ENCODE measurements around the gene SLC22A4.

SLC22A4 gene

GRCh38 chr5:132275367-132276220 lies 18.6 kb upstream of the SLC22A4 start:
- DNase-seq, result no peak

GRCh38 chr5:132277256-132277655 lies 16.9 kb upstream of the SLC22A4 start:
- no peak for DNase-seq

GRCh38 chr5:132277971-132278853 lies 16.0 kb upstream of the SLC22A4 start:
- DNase-seq, result no peak

GRCh38 chr5:132279801-132280200 lies 14.4 kb upstream of the SLC22A4 start:
- no peak for DNase-seq

- no peak for DNase-seq
Measured at GRCh38 chr5:132280371-132281240, 13.6 kb upstream of the SLC22A4 start.

- no peak for DNase-seq
Measured at GRCh38 chr5:132281856-132282614, 12.2 kb upstream of the SLC22A4 start.

GRCh38 chr5:132283423-132284043 lies 10.7 kb upstream of the SLC22A4 start:
- DNase-seq, result no peak

GRCh38 chr5:132289097-132289496 lies 5.1 kb upstream of the SLC22A4 start:
- no peak for DNase-seq

- no peak for DNase-seq
Measured at GRCh38 chr5:132291026-132291425, 3.2 kb upstream of the SLC22A4 start.

- peak; percentile 89 for DNase-seq
Measured at GRCh38 chr5:132293066-132293991, 865 bp upstream of the SLC22A4 start.

- DNase-seq, result no peak
Measured at GRCh38 chr5:132294728-132295504, 722 bp downstream of the SLC22A4 start.

- DNase-seq, result no peak
Measured at GRCh38 chr5:132295505-132296411, 1.6 kb downstream of the SLC22A4 start.

GRCh38 chr5:132296412-132297016 lies 2.3 kb downstream of the SLC22A4 start:
- DNase-seq, result no peak

- DNase-seq, result no peak
Measured at GRCh38 chr5:132297211-132297940, 3.2 kb downstream of the SLC22A4 start.

- DNase-seq, result no peak
Measured at GRCh38 chr5:132298298-132299212, 4.4 kb downstream of the SLC22A4 start.

- no peak for DNase-seq
Measured at GRCh38 chr5:132299917-132300316, 5.7 kb downstream of the SLC22A4 start.

Data from NCI-H1092 treated with DMSO at 0.1 percent for 48 hours (cell line).